H1 (cell line): ENCODE data around the gene RNF145. TPM values are rescaled to one million over a fixed set of nuclear protein-coding genes. Genes with fewer than 3 reads are reported as not detected.

Experiments
- CTCF ChIA-PET: fragments of 300-600 bp; sonication (Branson Sonifier 250); formaldehyde crosslinking; loops from one replicate; lab custom pipeline; 2021; ENCODE audit not compliant: partially characterized antibody; lab: Charles Lee
- POLR2A ChIA-PET: fragments of 300-600 bp; sonication (Branson Sonifier 250); formaldehyde crosslinking; loops from one replicate; lab custom pipeline; 2021; ENCODE audit warnings: inconsistent platforms; ENCODE audit not compliant: partially characterized antibody; lab: Charles Lee
- DNase-seq, 2 experiments: peaks; one replicate each; pipeline versions ENCODE4 v3.0.0 to v3.0.0-alpha.2; 2010 to 2022; ENCODE audit warnings: low spot score in 2 of 2, low read depth in 1 of 2, mixed read lengths in 1 of 2
- FAIRE-seq: peaks from 2 replicates; lab custom pipeline; 2011; peaks lifted over from hg19 to GRCh38; lab: Jason Lieb, UNC
- H2AFZ ChIP-seq: 2 replicates; pipeline ENCODE4 v1.8.1; 2012; ENCODE audit warnings: low read length, inconsistent platforms
- H2AK5ac ChIP-seq: 2 replicates; pipeline ENCODE4 v1.6.1; 2013; ENCODE audit warnings: low read depth, low read length
- H2BK120ac ChIP-seq: replicated peaks from 2 replicates; pipeline ENCODE3; 2013; ENCODE audit warnings: low read depth, low read length, inconsistent platforms
- H2BK12ac ChIP-seq: 2 replicates; pipeline ENCODE4 v1.6.1; 2013; ENCODE audit warnings: low read depth, low read length
- H2BK15ac ChIP-seq: 2 replicates; pipeline ENCODE4 v1.6.1; 2013; ENCODE audit warnings: low read length
- H2BK20ac ChIP-seq: 2 replicates; pipeline ENCODE4 v1.6.1; 2013; ENCODE audit warnings: low read length
- H2BK5ac ChIP-seq: 2 replicates; pipeline ENCODE4 v1.6.1; 2013; ENCODE audit warnings: low read depth, low read length
- H3K14ac ChIP-seq: 2 replicates; pipeline ENCODE4 v1.6.1; 2013; ENCODE audit warnings: inconsistent platforms; ENCODE audit not compliant: insufficient read length
- H3K18ac ChIP-seq: 2 replicates; pipeline ENCODE4 v1.6.1; 2013; ENCODE audit warnings: low read length; ENCODE audit errors: extremely low read depth
- H3K23ac ChIP-seq: 2 replicates; pipeline ENCODE4 v1.6.1; 2013; ENCODE audit warnings: inconsistent platforms; ENCODE audit not compliant: insufficient read length
- H3K23me2 ChIP-seq: 2 replicates; pipeline ENCODE4 v1.6.1; 2013; ENCODE audit warnings: low read depth, low read length
- H3K27ac ChIP-seq: 2 replicates; pipeline ENCODE4 v1.6.1; 2011; ENCODE audit warnings: low read depth, low read length, inconsistent platforms
- H3K27me3 ChIP-seq, 4 experiments: replicated peaks in 1 of 4; 1 replicate in 1 of 4; 2 replicates in 3 of 4; pipeline versions ENCODE4 v1.6.1 to v1.8.1; 2011 to 2013; ENCODE audit warnings: low read length in 3 of 4, mild to moderate bottlenecking in 3 of 4, inconsistent platforms in 2 of 4, mixed read lengths in 2 of 4, moderate library complexity in 1 of 4; ENCODE audit not compliant: control insufficient read depth in 3 of 4, insufficient read depth in 3 of 4; ENCODE audit errors: extremely low read depth in 1 of 4
- H3K36me3 ChIP-seq, 4 experiments: 2 replicates each; pipeline versions ENCODE4 v1.6.1 to v1.8.1; 2011 to 2013; ENCODE audit warnings: mild to moderate bottlenecking in 4 of 4, low read length in 3 of 4, moderate library complexity in 2 of 4, control low read depth in 1 of 4, inconsistent platforms in 1 of 4; ENCODE audit not compliant: insufficient read depth in 4 of 4, control insufficient read depth in 2 of 4
- H3K4ac ChIP-seq: replicated peaks from 2 replicates; pipeline ENCODE3; 2013; ENCODE audit warnings: low read length, low read depth, mixed read lengths, inconsistent platforms; ENCODE audit not compliant: insufficient read length
- H3K4me1 ChIP-seq, 4 experiments: replicated peaks in 1 of 4; 1 replicate in 1 of 4; 2 replicates in 3 of 4; pipeline versions ENCODE4 v1.6.1 to v1.8.1; 2011 to 2013; ENCODE audit warnings: low read length in 3 of 4, inconsistent platforms in 2 of 4, mixed read lengths in 1 of 4; ENCODE audit not compliant: insufficient read depth in 4 of 4, control insufficient read depth in 3 of 4
- H3K4me2 ChIP-seq, 2 experiments: 2 replicates each; pipeline versions ENCODE4 v1.6.1 to v1.8.1; 2011 to 2013; ENCODE audit warnings: low read depth in 2 of 2, low read length in 2 of 2, control low read depth in 1 of 2, inconsistent platforms in 1 of 2, mild to moderate bottlenecking in 1 of 2; ENCODE audit not compliant: insufficient read depth in 1 of 2
- H3K4me3 ChIP-seq, 4 experiments: fragments of 200-600, 300-600 bp in 1 of 4; sonication (generic), shearing (Covaris generic), sonication (Bioruptor Twin) in 1 of 4; 2 replicates each; pipeline versions ENCODE4 v1.5.1 to v1.8.1; 2011 to 2016; ENCODE audit warnings: low read length in 4 of 4, low read depth in 3 of 4, control low read depth in 2 of 4, inconsistent platforms in 2 of 4, mild to moderate bottlenecking in 2 of 4, mixed read lengths in 1 of 4, moderate library complexity in 1 of 4; ENCODE audit not compliant: insufficient read depth in 2 of 4; ENCODE audit errors: extremely low read depth in 1 of 4
- H3K56ac ChIP-seq: replicated peaks from 2 replicates; pipeline ENCODE3; 2013; ENCODE audit warnings: low read depth, mild to moderate bottlenecking, mixed read lengths, low read length, inconsistent platforms; ENCODE audit not compliant: insufficient read length
- H3K79me1 ChIP-seq: 2 replicates; pipeline ENCODE4 v1.6.1; 2013; ENCODE audit warnings: low read depth, low read length, control low read depth
- H3K79me2 ChIP-seq, 2 experiments: 2 replicates each; pipeline versions ENCODE4 v1.6.1 to v1.8.1; 2012 to 2013; ENCODE audit warnings: low read length in 2 of 2, mild to moderate bottlenecking in 2 of 2, inconsistent platforms in 1 of 2; ENCODE audit not compliant: insufficient read depth in 2 of 2, control insufficient read depth in 1 of 2
- H3K9ac ChIP-seq, 4 experiments: replicated peaks in 1 of 4; 1 replicate in 1 of 4; 2 replicates in 3 of 4; pipeline versions ENCODE4 v1.6.1 to v1.8.1; 2011 to 2013; ENCODE audit warnings: low read depth in 3 of 4, low read length in 3 of 4, control low read depth in 2 of 4, mild to moderate bottlenecking in 2 of 4, moderate library complexity in 2 of 4, inconsistent platforms in 1 of 4; ENCODE audit errors: extremely low read depth in 1 of 4
- H3K9me3 ChIP-seq, 2 experiments: 2 replicates each; pipeline versions ENCODE4 v1.6.1 to v1.8.1; 2012 to 2013; ENCODE audit warnings: mild to moderate bottlenecking in 2 of 2, moderate library complexity in 2 of 2, control low read depth in 1 of 2, inconsistent platforms in 1 of 2, low read depth in 1 of 2, low read length in 1 of 2, mixed read lengths in 1 of 2; ENCODE audit not compliant: insufficient read depth in 2 of 2
- H4K20me1 ChIP-seq, 2 experiments: replicated peaks in 1 of 2; 2 replicates each; pipeline versions ENCODE3 to v1.8.1; 2011 to 2013; ENCODE audit warnings: inconsistent platforms in 2 of 2, low read length in 2 of 2, mild to moderate bottlenecking in 1 of 2; ENCODE audit not compliant: insufficient read depth in 2 of 2, control insufficient read depth in 1 of 2
- H4K5ac ChIP-seq: 2 replicates; pipeline ENCODE4 v1.6.1; 2013; ENCODE audit warnings: low read length, low read depth, mixed read lengths, inconsistent platforms; ENCODE audit not compliant: insufficient read length
- H4K8ac ChIP-seq: 2 replicates; pipeline ENCODE4 v1.8.0; 2013; ENCODE audit warnings: mild to moderate bottlenecking, moderate library complexity, low read length, inconsistent platforms; ENCODE audit not compliant: insufficient read depth; ENCODE audit errors: extremely low read depth
- H4K91ac ChIP-seq: replicated peaks from 2 replicates; pipeline ENCODE3; 2013; ENCODE audit warnings: low read length, mixed read lengths, inconsistent platforms; ENCODE audit not compliant: insufficient read length
- ATF2 ChIP-seq: IDR thresholded peaks from 2 replicates; pipeline ENCODE4 v1.6.1; 2012; ENCODE audit warnings: low read length, inconsistent platforms
- BRCA1 ChIP-seq: IDR thresholded peaks from 2 replicates; pipeline ENCODE4 v1.6.1; 2012; ENCODE audit warnings: low read depth, low read length, improper control_type of control experiment
- EGR1 ChIP-seq: IDR thresholded peaks from 2 replicates; pipeline ENCODE4 v1.6.1; 2011; ENCODE audit warnings: low read depth, low read length, borderline replicate concordance
- FOSL1 ChIP-seq: IDR thresholded peaks from 2 replicates; pipeline ENCODE4 v1.6.1; 2011; ENCODE audit warnings: mild to moderate bottlenecking, low read depth, low read length, moderate library complexity; ENCODE audit not compliant: insufficient read depth
- HDAC6 ChIP-seq: IDR thresholded peaks from one replicate; pipeline ENCODE4 v1.7.1; 2012; ENCODE audit warnings: low read depth, mild to moderate bottlenecking, inconsistent platforms, low read length, moderate library complexity
- KDM4A ChIP-seq: IDR thresholded peaks from one replicate; pipeline ENCODE4 v1.7.1; 2012; ENCODE audit warnings: low read depth, mild to moderate bottlenecking, moderate library complexity, low read length, inconsistent platforms; ENCODE audit not compliant: severe bottlenecking
- PHF8 ChIP-seq: fragments of 200-600 bp; sonication (generic); conservative IDR thresholded peaks from 2 replicates; pipeline ENCODE4 v1.7.1; 2012; ENCODE audit warnings: low read depth, mild to moderate bottlenecking, inconsistent platforms, low read length, moderate library complexity
- SIN3A ChIP-seq, 2 experiments: IDR thresholded peaks in 1 of 2; conservative IDR thresholded peaks in 1 of 2; 2 replicates each; pipeline ENCODE4 v1.6.1; 2011 to 2012; ENCODE audit warnings: low read length in 2 of 2, improper control_type of control experiment in 1 of 2, low read depth in 1 of 2, mild to moderate bottlenecking in 1 of 2
- SUZ12 ChIP-seq: fragments of 200-600 bp; sonication (generic); IDR thresholded peaks from 2 replicates; pipeline ENCODE4 v1.6.1; 2012; ENCODE audit warnings: mild to moderate bottlenecking, inconsistent platforms, low read length, moderate library complexity, mixed read lengths
- TEAD4 ChIP-seq: IDR thresholded peaks from 2 replicates; pipeline ENCODE4 v1.6.1; 2012; ENCODE audit warnings: low read depth, low read length, inconsistent platforms, mixed read lengths
- WGBS, 2 experiments: shearing (Covaris generic) in 1 of 2; methylation state at CpG; one replicate each; pipeline versions ENCODE4 v1.1.6 to v1.1.7; 2013 to 2015; ENCODE audit warnings: low lambda C conversion rate in 2 of 2, mixed read lengths in 2 of 2, inconsistent platforms in 1 of 2, low coverage in 1 of 2, missing lambda C conversion rate in 1 of 2; ENCODE audit not compliant: insufficient replicate concordance in 2 of 2, insufficient coverage in 1 of 2, insufficient read length in 1 of 2; ENCODE audit errors: extremely low coverage in 1 of 2, missing lambda C conversion rate in 1 of 2; 5-methylcytosine and 5-hydroxymethylcytosine counted together
- polyA plus RNA-seq, 7 experiments: library from polyadenylated mRNA; depleted of rRNA in 3 of 7; stranded (reverse) in 5 of 7; unstranded in 2 of 7; fragments of >200 nt in 5 of 7; fragments of 200-250 nt in 2 of 7; gene quantifications; 1 replicate in 5 of 7; 2 replicates in 1 of 7; 4 replicates in 1 of 7; pipeline versions ENCODE4 v1.2.1 to v1.2.3, GENCODE V29; 2011 to 2013; ENCODE audit warnings: missing spikeins in 2 of 7, mixed read lengths in 2 of 7
- total RNA-seq: library from RNA; stranded (reverse); fragmentation: NEBNext Ultra II Directional; extraction: Animal tissue kit (Norgen Biotek cat#: 25700); gene quantifications from 2 replicates; pipeline ENCODE4 v1.2.1, GENCODE V29; 2021

RNF145 gene
- total and polyA plus RNA-seq, 2 of the 8 experiments (the other 6 are each of a cell fraction or from before 2014, with no cell fraction given): 34.2 to 72.5 TPM

GRCh38 chr5:159163027-159163700, 46.2 kb downstream of the RNF145 start:
- Histone ChIP-seq H2BK12ac (no peak overlapping the region), H2BK20ac (no peak overlapping the region), H3K18ac (no peak overlapping the region), H3K4me3 (no peak overlapping the region), H4K91ac (no peak overlapping the region), H4K8ac (no peak overlapping the region), H2BK120ac (no peak overlapping the region), H3K4me1 (no peaks in the 10 kb centered on the region), H3K9me3 (no peaks in the 10 kb centered on the region), H2BK5ac (no peak overlapping the region), H3K36me3 (peaks cover 0 to 24% (median 5%) of the 10 kb centered on the region in 4 experiments; a peak in 5 of 8 replicates), H3K23me2 (no peaks in the 10 kb centered on the region), H3K27me3 (no peaks in the 10 kb centered on the region), H3K4ac (no peak overlapping the region), H2BK15ac (no peak overlapping the region), H3K79me2 (no peaks in the 10 kb centered on the region), H3K27ac (no peak overlapping the region), H4K5ac (no peak overlapping the region), H3K79me1 (no peaks in the 10 kb centered on the region), H4K20me1 (no peaks in the 10 kb centered on the region), H2AFZ (no peak overlapping the region), H2AK5ac (no peak overlapping the region), H3K4me2 (no peak overlapping the region), H3K56ac (no peak overlapping the region), H3K9ac (no peak overlapping the region), H3K14ac (no peak overlapping the region), H3K23ac (no peak overlapping the region)
- ChIA-PET POLR2A (no interaction called here), CTCF (no interaction called here)
- WGBS, 2 experiments: 95% methylated on average over 1 of the region's 1 CpG; no CpG with 5 or more reads in 1 of the 2 experiments
- FAIRE-seq: no peak
- no peak for DNase-seq
- TF ChIP-seq SUZ12 (no peak), PHF8 (no peak), EGR1 (no peak), HDAC6 (no peak), SIN3A (conservative IDR thresholded peaks at IDR 0.05 in 1 of 2, IDR thresholded peaks at IDR 0.05 in 1 of 2; ENCODE audit: low read depth in 1 of 2, low read length in 2 of 2) (no peak), KDM4A (no peak), BRCA1 (no peak), FOSL1 (no peak), ATF2 (no peak), TEAD4 (no peak)
